Endothelial cell of umbilical vein (primary cell): Measurements from ENCODE around the gene ZBTB21. TPM values are rescaled to one million over a fixed set of nuclear protein-coding genes. Genes with fewer than 3 reads are reported as not detected.
A peak's percentile ranks its signal among the peaks of the same experiment; 100 is the strongest.

ENCODE experiments used
- BruUV-seq: library from RNA; stranded (reverse); fragments of 400-500 nt; replicated peaks from 2 replicates; lab custom pipeline; 2021; lab: Mats Ljungman, UMichigan
- CTCF ChIA-PET: fragments of 300-600, 350-600 bp; sonication (Branson Sonifier 250); formaldehyde crosslinking; loops from one replicate; lab custom pipeline; 2021; ENCODE audit warnings: antibody characterized with exemption, inconsistent platforms; lab: Charles Lee
- POLR2A ChIA-PET: fragments of 300-600, 350-600 bp; sonication (Branson Sonifier 250); formaldehyde crosslinking; loops from one replicate; lab custom pipeline; 2021; ENCODE audit warnings: antibody characterized with exemption, inconsistent platforms; lab: Charles Lee
- DNase-seq: peaks from one replicate; pipeline ENCODE4 v3.0.0-alpha.2; 2011; ENCODE audit warnings: low read depth, low spot score
- FAIRE-seq: peaks from 2 replicates; lab custom pipeline; 2011; peaks lifted over from hg19 to GRCh38; lab: Jason Lieb, UNC
- H2AFZ ChIP-seq: 2 replicates; pipeline ENCODE4 v1.6.0; 2012; ENCODE audit warnings: low read depth, low read length, control low read depth, inconsistent platforms
- H3K27ac ChIP-seq: 2 replicates; pipeline ENCODE4 v1.5.1; 2011; ENCODE audit warnings: low read depth, mild to moderate bottlenecking, control low read depth, low read length, moderate library complexity; ENCODE audit not compliant: insufficient read depth
- H3K27me3 ChIP-seq, 2 experiments: 2 replicates each; pipeline versions ENCODE4 v1.6.0 to v1.6.1; 2011; ENCODE audit warnings: low read length in 2 of 2, mixed read lengths in 1 of 2; ENCODE audit not compliant: control insufficient read depth in 2 of 2, insufficient read depth in 2 of 2
- H3K36me3 ChIP-seq, 2 experiments: 2 replicates in 1 of 2; 3 replicates in 1 of 2; pipeline ENCODE4 v1.5.1; 2011; ENCODE audit warnings: low read length in 2 of 2, mild to moderate bottlenecking in 1 of 2, moderate library complexity in 1 of 2; ENCODE audit not compliant: control insufficient read depth in 2 of 2, insufficient read depth in 2 of 2; ENCODE audit errors: extremely low read depth in 1 of 2
- H3K4me1 ChIP-seq: 3 replicates; pipeline ENCODE4 v1.5.1; 2011; ENCODE audit warnings: mild to moderate bottlenecking, low read length; ENCODE audit not compliant: control insufficient read depth, insufficient read depth; ENCODE audit errors: extremely low read depth
- H3K4me2 ChIP-seq: 2 replicates; pipeline ENCODE4 v1.6.1; 2011; ENCODE audit warnings: low read length, control low read depth, mixed read lengths; ENCODE audit not compliant: insufficient read depth
- H3K4me3 ChIP-seq, 3 experiments: fragments of 200-600 bp in 1 of 3; sonication (generic), shearing (Covaris generic) in 1 of 3; replicated peaks in 1 of 3; 2 replicates each; pipeline ENCODE4 v1.5.1; 2011 to 2016; ENCODE audit warnings: control low read depth in 3 of 3, low read length in 3 of 3, mild to moderate bottlenecking in 2 of 3, inconsistent platforms in 1 of 3, low read depth in 1 of 3, moderate library complexity in 1 of 3; ENCODE audit not compliant: insufficient read depth in 1 of 3
- H3K79me2 ChIP-seq: 2 replicates; pipeline ENCODE4 v1.6.0; 2012; ENCODE audit warnings: low read length, inconsistent platforms; ENCODE audit not compliant: control insufficient read depth, insufficient read depth
- H3K9ac ChIP-seq: replicated peaks from 2 replicates; pipeline ENCODE3; 2011; ENCODE audit warnings: low read length, control low read depth; ENCODE audit not compliant: insufficient read depth; ENCODE audit errors: extremely low read depth
- H3K9me1 ChIP-seq: replicated peaks from 3 replicates; pipeline ENCODE4 v1.6.0; 2011; ENCODE audit warnings: mild to moderate bottlenecking, low read length; ENCODE audit not compliant: control insufficient read depth, insufficient read depth; ENCODE audit errors: extremely low read depth
- H3K9me3 ChIP-seq: replicated peaks from 2 replicates; pipeline ENCODE4 v1.5.1; 2012; ENCODE audit warnings: low read length, inconsistent platforms; ENCODE audit not compliant: control insufficient read depth, insufficient read depth
- H4K20me1 ChIP-seq: replicated peaks from 2 replicates; pipeline ENCODE3; 2011; ENCODE audit warnings: mild to moderate bottlenecking, low read length; ENCODE audit not compliant: control insufficient read depth, insufficient read depth; ENCODE audit errors: extremely low read depth
- CTCF ChIP-seq, 2 donors: IDR thresholded peaks; 1 replicate in 1 of 2; 2 replicates in 1 of 2; pipeline ENCODE4 v1.5.1; 2011; ENCODE audit warnings: low read length in 2 of 2, mild to moderate bottlenecking in 2 of 2, moderate library complexity in 2 of 2, control low read depth in 1 of 2, inconsistent platforms in 1 of 2, low read depth in 1 of 2; ENCODE audit not compliant: insufficient read depth in 1 of 2; ENCODE audit errors: extremely low read depth in 1 of 2
- EZH2 ChIP-seq: IDR thresholded peaks from 2 replicates; pipeline ENCODE4 v1.6.1; 2012; ENCODE audit warnings: borderline replicate concordance, low read depth, mild to moderate bottlenecking, moderate library complexity, low read length, inconsistent platforms; ENCODE audit not compliant: severe bottlenecking
- GATA2 ChIP-seq: IDR thresholded peaks from 2 replicates; pipeline ENCODE4 v1.7.0; 2011; ENCODE audit warnings: low read depth, mild to moderate bottlenecking, moderate library complexity, mixed read lengths, low read length; ENCODE audit not compliant: insufficient read length, insufficient read depth
- JUN ChIP-seq: IDR thresholded peaks from 2 replicates; pipeline ENCODE4 v1.6.1; 2011; ENCODE audit warnings: borderline replicate concordance, low read depth; ENCODE audit not compliant: insufficient read length, insufficient read depth
- MAX ChIP-seq: IDR thresholded peaks from 2 replicates; pipeline ENCODE4 v1.6.1; 2011; ENCODE audit not compliant: insufficient read depth, insufficient read length
- MYC ChIP-seq: IDR thresholded peaks from one replicate; pipeline ENCODE4 v1.6.1; 2011; ENCODE audit warnings: mild to moderate bottlenecking, low read depth, low read length
- POLR2A ChIP-seq: IDR thresholded peaks from 2 replicates; pipeline ENCODE4 v1.6.1; 2012; ENCODE audit warnings: low read depth, mild to moderate bottlenecking, control low read depth, low read length
- POLR2AphosphoS5 ChIP-seq: IDR thresholded peaks from 2 replicates; pipeline ENCODE4 v1.6.1; 2012; ENCODE audit warnings: low read depth, mild to moderate bottlenecking, control low read depth, low read length, moderate library complexity; ENCODE audit not compliant: insufficient read depth
- dilution Hi-C: fragments of 300-500 bp; cut with MboI; formaldehyde crosslinking; loops from one replicate; pipeline ENCODE4 v1.15.0; 2019; ENCODE audit warnings: low sequenced_read_pairs; ENCODE audit not compliant: extremely low pct_ligation_motif_present
- intact Hi-C: fragments of 100-400 bp; cut with micrococcal nuclease; formaldehyde crosslinking; loops from one replicate; pipeline ENCODE4 v1.10.0; 2022
- polyA plus RNA-seq, 4 experiments: library from polyadenylated mRNA; depleted of rRNA in 3 of 4; stranded (reverse) in 3 of 4; unstranded in 1 of 4; fragments of >200 nt; gene quantifications; 2 replicates each; pipeline versions ENCODE4 v1.2.1 to v1.2.3, GENCODE V29; 2011 to 2012; ENCODE audit warnings: missing spikeins in 1 of 4
- total RNA-seq: library from RNA; stranded (reverse); gene quantifications from 2 replicates; pipeline ENCODE4 v1.2.3, GENCODE V29; 2021

The ZBTB21 gene
- total and polyA plus RNA-seq, 2 donors (not counting 3 experiments of a cell fraction or from before 2014, with no cell fraction given): 2.8 to 12.4 TPM

- peaks cover 13% of the 10 kb centered on the region for H3K79me2 ChIP-seq
- H3K4me1 ChIP-seq: peaks cover 15% of the 10 kb centered on the region
- H3K9me3 ChIP-seq: no peaks in the 10 kb centered on the region
- no peaks in the 10 kb centered on the region for H4K20me1 ChIP-seq
- intact Hi-C loops: loop anchor here (1.0 to 5.0 kb wide), 3 partner anchors 88 to 194 kb away; no protein-coding TSS in a partner anchor
- H3K9ac ChIP-seq: peak overlapping the region; percentile 77
- POLR2A ChIA-PET: no interaction called here
- CTCF ChIA-PET: interaction anchor here (1.2 to 3.4 kb wide), 4 partner anchors 82 to 106 kb away, joined by 4 to 17 read pairs (median 8); no protein-coding TSS in a partner anchor
- peak; percentile 21 for DNase-seq
- H3K36me3 ChIP-seq: no peaks in the 10 kb centered on the region
- H3K27me3 ChIP-seq: peaks cover 3 to 14% of the 10 kb centered on the region in 2 experiments
- peak overlapping the region; percentile 47 to 70 (median 55) for H3K4me3 ChIP-seq
- peak overlapping the region; percentile 80 for H3K4me2 ChIP-seq
- no peaks in the 10 kb centered on the region for H3K9me1 ChIP-seq
- BruUV-seq: TSS peak; percentile 51
- dilution Hi-C loops: no loop called here
- peak overlapping the region; percentile 60 for H3K27ac ChIP-seq
- TF ChIP-seq GATA2 (no peak), POLR2A (no peak), CTCF (IDR thresholded peaks at IDR 0.05; ENCODE audit: extremely low read depth in 1 of 2, insufficient read depth in 1 of 2, low read depth in 1 of 2, low read length in 2 of 2) (no peak), MYC (no peak), EZH2 (no peak), MAX (no peak), JUN (no peak), POLR2AphosphoS5 (peak; percentile 28)
- FAIRE-seq: no peak
- H2AFZ ChIP-seq: peak overlapping the region; percentile 89
Observed at GRCh38 chr21:42010507-42011495, 641 bp upstream of the ZBTB21 start.
